Liver (tissue), 9 donors: Measurements from ENCODE around the gene NAPB. TPM values are rescaled to one million over a fixed set of nuclear protein-coding genes. Genes with fewer than 3 reads are reported as not detected.

Source experiments
- DNase-seq: peaks from one replicate; pipeline ENCODE4 v3.0.0-alpha.2; 2017; ENCODE audit warnings: low spot score
- H3K27ac ChIP-seq, 2 donors: one replicate each; pipeline ENCODE4 v1.7.0; 2013; ENCODE audit warnings: inconsistent platforms in 2 of 2, low read length in 2 of 2, control low read depth in 1 of 2, low read depth in 1 of 2, mild to moderate bottlenecking in 1 of 2
- H3K27me3 ChIP-seq, 4 donors: one replicate each; pipeline versions ENCODE4 v1.6.1 to v1.7.0; 2013; ENCODE audit warnings: low read length in 3 of 4, inconsistent platforms in 1 of 4, mild to moderate bottlenecking in 1 of 4, moderate library complexity in 1 of 4; ENCODE audit not compliant: control insufficient read depth in 4 of 4, insufficient read depth in 4 of 4
- H3K36me3 ChIP-seq, 4 donors: one replicate each; pipeline versions ENCODE4 v1.6.1 to v1.7.0; 2013; ENCODE audit warnings: low read length in 3 of 4, mild to moderate bottlenecking in 3 of 4, low read depth in 1 of 4, moderate library complexity in 1 of 4; ENCODE audit not compliant: control insufficient read depth in 4 of 4, insufficient read depth in 3 of 4
- H3K4me1 ChIP-seq, 4 donors: one replicate each; pipeline versions ENCODE4 v1.6.1 to v1.7.0; 2013; ENCODE audit warnings: low read length in 3 of 4, mild to moderate bottlenecking in 3 of 4, moderate library complexity in 1 of 4; ENCODE audit not compliant: control insufficient read depth in 4 of 4, insufficient read depth in 4 of 4
- H3K4me3 ChIP-seq, 3 donors: one replicate each; pipeline versions ENCODE4 v1.6.1 to v1.7.0; 2013; ENCODE audit warnings: low read length in 3 of 3, control low read depth in 1 of 3, low read depth in 1 of 3, mild to moderate bottlenecking in 1 of 3
- H3K9ac ChIP-seq, 2 donors: one replicate each; pipeline ENCODE4 v1.7.0; 2013; ENCODE audit warnings: low read length in 2 of 2, mild to moderate bottlenecking in 2 of 2, moderate library complexity in 2 of 2, control low read depth in 1 of 2, low read depth in 1 of 2
- H3K9me3 ChIP-seq, 4 donors: one replicate each; pipeline versions ENCODE4 v1.6.1 to v1.7.0; 2013; ENCODE audit warnings: low read length in 3 of 4; ENCODE audit not compliant: control insufficient read depth in 4 of 4
- EGR1 ChIP-seq, 2 donors: IDR thresholded peaks; 2 replicates each; pipeline ENCODE4 v1.6.1; 2016 to 2018; ENCODE audit warnings: antibody characterized with exemption in 2 of 2, low read depth in 2 of 2
- FOXA1 ChIP-seq: IDR thresholded peaks from 2 replicates; pipeline ENCODE4 v1.6.1; 2016; ENCODE audit warnings: antibody characterized with exemption
- FOXA2 ChIP-seq: IDR thresholded peaks from 2 replicates; pipeline ENCODE4 v1.6.1; 2016; ENCODE audit warnings: antibody characterized with exemption
- GABPA ChIP-seq, 2 donors: IDR thresholded peaks in 1 of 2; conservative IDR thresholded peaks in 1 of 2; 2 replicates each; pipeline ENCODE4 v1.6.1; 2016; ENCODE audit warnings: antibody characterized with exemption in 2 of 2, mild to moderate bottlenecking in 1 of 2, moderate library complexity in 1 of 2
- HNF4A ChIP-seq, 2 donors: conservative IDR thresholded peaks; 2 replicates each; pipeline ENCODE4 v1.6.1; 2016; ENCODE audit warnings: antibody characterized with exemption in 2 of 2, mild to moderate bottlenecking in 2 of 2
- HNF4G ChIP-seq: IDR thresholded peaks from 2 replicates; pipeline ENCODE4 v1.6.1; 2016; ENCODE audit warnings: antibody characterized with exemption
- JUND ChIP-seq, 2 donors: IDR thresholded peaks; 2 replicates each; pipeline ENCODE4 v1.6.1; 2016; ENCODE audit warnings: antibody characterized with exemption in 2 of 2
- NR2F2 ChIP-seq: IDR thresholded peaks from 2 replicates; pipeline ENCODE4 v1.6.1; 2016; ENCODE audit warnings: antibody characterized with exemption
- RAD21 ChIP-seq, 2 donors: IDR thresholded peaks; 2 replicates each; pipeline ENCODE4 v1.6.1; 2016; ENCODE audit warnings: antibody characterized with exemption in 2 of 2, mild to moderate bottlenecking in 2 of 2
- RXRA ChIP-seq, 2 donors: IDR thresholded peaks; 2 replicates each; pipeline ENCODE4 v1.6.1; 2017 to 2018; ENCODE audit warnings: antibody characterized with exemption in 2 of 2, mild to moderate bottlenecking in 1 of 2
- SP1 ChIP-seq: IDR thresholded peaks from 2 replicates; pipeline ENCODE4 v1.6.1; 2018; ENCODE audit warnings: antibody characterized with exemption, mild to moderate bottlenecking
- TAF1 ChIP-seq: conservative IDR thresholded peaks from 2 replicates; pipeline ENCODE4 v1.6.1; 2016; ENCODE audit warnings: antibody characterized with exemption, mild to moderate bottlenecking
- YY1 ChIP-seq: IDR thresholded peaks from 2 replicates; pipeline ENCODE4 v1.6.1; 2016; ENCODE audit warnings: antibody characterized with exemption, mild to moderate bottlenecking
- polyA plus RNA-seq, 2 donors: library from polyadenylated mRNA; stranded (reverse) in 1 of 2; unstranded in 1 of 2; fragments of 200-250 nt in 1 of 2; fragments of >200 nt in 1 of 2; fragmentation: Nextera tagmentation in 1 of 2; extraction: Ambion mirVana in 1 of 2; gene quantifications; one replicate each; pipeline versions ENCODE4 v1.2.1 to v1.2.3, GENCODE V29; 2013 to 2015
- total RNA-seq, 2 donors: library from RNA; depleted of rRNA; stranded (reverse); fragments of >200 nt; gene quantifications; one replicate each; pipeline ENCODE4 v1.2.3, GENCODE V29; 2014
- TF ChIP-seq, protein P1 (sequence below): fragments of 150-350 bp; IDR thresholded peaks from 2 replicates; pipeline ENCODE4 v1.5.1; 2017; ENCODE audit warnings: improper control_type of control experiment, low read depth, low read length; ENCODE audit not compliant: missing input control
- TF ChIP-seq, protein P2 (sequence below): IDR thresholded peaks from 2 replicates; pipeline ENCODE4 v1.6.1; 2016; ENCODE audit warnings: antibody characterized with exemption
- TF ChIP-seq, protein P3 (sequence below): IDR thresholded peaks from 2 replicates; pipeline ENCODE4 v1.6.1; 2016; ENCODE audit warnings: antibody characterized with exemption
- TF ChIP-seq, protein P4 (sequence below): IDR thresholded peaks from 2 replicates; pipeline ENCODE4 v1.6.1; 2016; ENCODE audit warnings: antibody characterized with exemption, mild to moderate bottlenecking
- TF ChIP-seq, protein P5 (sequence below): IDR thresholded peaks from 2 replicates; pipeline ENCODE4 v1.6.1; 2016; ENCODE audit warnings: antibody characterized with exemption
- donor health status: healthy.
- donor health status: healthy.
- donor health status: healthy.
- donor health status: healthy.
- donor health status: healthy.

The NAPB gene
- total and polyA plus RNA-seq, 4 donors, result 2.4 to 10.6 (median 4.5) TPM

DNA sequence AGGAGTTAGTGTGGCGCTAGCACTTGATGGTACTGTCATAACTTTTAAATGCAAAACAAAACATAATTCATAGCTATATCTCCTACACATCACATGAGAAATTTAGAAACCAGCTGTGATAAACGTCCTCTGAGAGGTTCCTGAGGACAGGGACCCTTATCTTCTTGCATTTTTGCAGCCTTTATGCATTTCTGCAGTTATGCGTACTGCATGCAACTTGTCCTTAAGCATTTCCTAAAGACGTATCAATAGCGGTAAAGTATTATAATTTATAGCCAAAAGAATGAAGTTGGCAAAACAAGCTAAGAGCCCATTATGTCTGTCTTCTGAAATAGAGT lies 1.7 kb downstream of the NAPB start (continued):
- TF ChIP-seq, protein P1, sequence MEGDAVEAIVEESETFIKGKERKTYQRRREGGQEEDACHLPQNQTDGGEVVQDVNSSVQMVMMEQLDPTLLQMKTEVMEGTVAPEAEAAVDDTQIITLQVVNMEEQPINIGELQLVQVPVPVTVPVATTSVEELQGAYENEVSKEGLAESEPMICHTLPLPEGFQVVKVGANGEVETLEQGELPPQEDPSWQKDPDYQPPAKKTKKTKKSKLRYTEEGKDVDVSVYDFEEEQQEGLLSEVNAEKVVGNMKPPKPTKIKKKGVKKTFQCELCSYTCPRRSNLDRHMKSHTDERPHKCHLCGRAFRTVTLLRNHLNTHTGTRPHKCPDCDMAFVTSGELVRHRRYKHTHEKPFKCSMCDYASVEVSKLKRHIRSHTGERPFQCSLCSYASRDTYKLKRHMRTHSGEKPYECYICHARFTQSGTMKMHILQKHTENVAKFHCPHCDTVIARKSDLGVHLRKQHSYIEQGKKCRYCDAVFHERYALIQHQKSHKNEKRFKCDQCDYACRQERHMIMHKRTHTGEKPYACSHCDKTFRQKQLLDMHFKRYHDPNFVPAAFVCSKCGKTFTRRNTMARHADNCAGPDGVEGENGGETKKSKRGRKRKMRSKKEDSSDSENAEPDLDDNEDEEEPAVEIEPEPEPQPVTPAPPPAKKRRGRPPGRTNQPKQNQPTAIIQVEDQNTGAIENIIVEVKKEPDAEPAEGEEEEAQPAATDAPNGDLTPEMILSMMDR, result no peak

DNA sequence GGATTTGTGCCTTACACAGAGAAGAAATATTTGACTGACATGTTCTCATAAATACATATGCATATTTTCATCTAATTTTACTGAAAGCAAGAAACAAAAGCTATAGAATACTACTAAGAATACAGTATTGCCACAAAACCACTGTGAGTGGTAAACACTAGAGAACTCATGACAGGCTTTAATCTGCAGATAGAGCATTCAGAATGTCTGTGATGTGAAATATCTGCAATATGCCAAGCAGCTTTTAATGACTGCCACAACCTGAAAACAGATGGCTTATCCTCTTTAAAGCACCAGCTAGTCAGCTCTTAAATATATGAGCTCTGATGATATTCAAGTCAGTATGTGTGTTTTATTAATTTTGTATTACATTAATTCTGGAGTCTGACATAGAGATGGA lies 3.4 kb downstream of the NAPB start:
- DNase-seq, result no peak
- Histone ChIP-seq H3K4me1 (peaks cover 4 to 24% (median 13%) of the 10 kb centered on the region in 4 donors), H3K27ac (no peak overlapping the region), H3K9me3 (no peaks in the 10 kb centered on the region), H3K9ac (no peak overlapping the region), H3K36me3 (no peaks in the 10 kb centered on the region), H3K4me3 (no peak overlapping the region), H3K27me3 (no peaks in the 10 kb centered on the region)
- TF ChIP-seq, protein P2, sequence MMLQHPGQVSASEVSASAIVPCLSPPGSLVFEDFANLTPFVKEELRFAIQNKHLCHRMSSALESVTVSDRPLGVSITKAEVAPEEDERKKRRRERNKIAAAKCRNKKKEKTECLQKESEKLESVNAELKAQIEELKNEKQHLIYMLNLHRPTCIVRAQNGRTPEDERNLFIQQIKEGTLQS, result no peak
- TF ChIP-seq, protein P3, sequence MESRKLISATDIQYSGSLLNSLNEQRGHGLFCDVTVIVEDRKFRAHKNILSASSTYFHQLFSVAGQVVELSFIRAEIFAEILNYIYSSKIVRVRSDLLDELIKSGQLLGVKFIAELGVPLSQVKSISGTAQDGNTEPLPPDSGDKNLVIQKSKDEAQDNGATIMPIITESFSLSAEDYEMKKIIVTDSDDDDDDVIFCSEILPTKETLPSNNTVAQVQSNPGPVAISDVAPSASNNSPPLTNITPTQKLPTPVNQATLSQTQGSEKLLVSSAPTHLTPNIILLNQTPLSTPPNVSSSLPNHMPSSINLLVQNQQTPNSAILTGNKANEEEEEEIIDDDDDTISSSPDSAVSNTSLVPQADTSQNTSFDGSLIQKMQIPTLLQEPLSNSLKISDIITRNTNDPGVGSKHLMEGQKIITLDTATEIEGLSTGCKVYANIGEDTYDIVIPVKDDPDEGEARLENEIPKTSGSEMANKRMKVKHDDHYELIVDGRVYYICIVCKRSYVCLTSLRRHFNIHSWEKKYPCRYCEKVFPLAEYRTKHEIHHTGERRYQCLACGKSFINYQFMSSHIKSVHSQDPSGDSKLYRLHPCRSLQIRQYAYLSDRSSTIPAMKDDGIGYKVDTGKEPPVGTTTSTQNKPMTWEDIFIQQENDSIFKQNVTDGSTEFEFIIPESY, result no peak
- TF ChIP-seq TAF1, result no peak
- TF ChIP-seq, protein P4, sequence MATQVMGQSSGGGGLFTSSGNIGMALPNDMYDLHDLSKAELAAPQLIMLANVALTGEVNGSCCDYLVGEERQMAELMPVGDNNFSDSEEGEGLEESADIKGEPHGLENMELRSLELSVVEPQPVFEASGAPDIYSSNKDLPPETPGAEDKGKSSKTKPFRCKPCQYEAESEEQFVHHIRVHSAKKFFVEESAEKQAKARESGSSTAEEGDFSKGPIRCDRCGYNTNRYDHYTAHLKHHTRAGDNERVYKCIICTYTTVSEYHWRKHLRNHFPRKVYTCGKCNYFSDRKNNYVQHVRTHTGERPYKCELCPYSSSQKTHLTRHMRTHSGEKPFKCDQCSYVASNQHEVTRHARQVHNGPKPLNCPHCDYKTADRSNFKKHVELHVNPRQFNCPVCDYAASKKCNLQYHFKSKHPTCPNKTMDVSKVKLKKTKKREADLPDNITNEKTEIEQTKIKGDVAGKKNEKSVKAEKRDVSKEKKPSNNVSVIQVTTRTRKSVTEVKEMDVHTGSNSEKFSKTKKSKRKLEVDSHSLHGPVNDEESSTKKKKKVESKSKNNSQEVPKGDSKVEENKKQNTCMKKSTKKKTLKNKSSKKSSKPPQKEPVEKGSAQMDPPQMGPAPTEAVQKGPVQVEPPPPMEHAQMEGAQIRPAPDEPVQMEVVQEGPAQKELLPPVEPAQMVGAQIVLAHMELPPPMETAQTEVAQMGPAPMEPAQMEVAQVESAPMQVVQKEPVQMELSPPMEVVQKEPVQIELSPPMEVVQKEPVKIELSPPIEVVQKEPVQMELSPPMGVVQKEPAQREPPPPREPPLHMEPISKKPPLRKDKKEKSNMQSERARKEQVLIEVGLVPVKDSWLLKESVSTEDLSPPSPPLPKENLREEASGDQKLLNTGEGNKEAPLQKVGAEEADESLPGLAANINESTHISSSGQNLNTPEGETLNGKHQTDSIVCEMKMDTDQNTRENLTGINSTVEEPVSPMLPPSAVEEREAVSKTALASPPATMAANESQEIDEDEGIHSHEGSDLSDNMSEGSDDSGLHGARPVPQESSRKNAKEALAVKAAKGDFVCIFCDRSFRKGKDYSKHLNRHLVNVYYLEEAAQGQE, result no peak
- TF ChIP-seq, protein P5, sequence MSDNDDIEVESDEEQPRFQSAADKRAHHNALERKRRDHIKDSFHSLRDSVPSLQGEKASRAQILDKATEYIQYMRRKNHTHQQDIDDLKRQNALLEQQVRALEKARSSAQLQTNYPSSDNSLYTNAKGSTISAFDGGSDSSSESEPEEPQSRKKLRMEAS, result no peak
- no peak for TF ChIP-seq HNF4A (conservative IDR thresholded peaks at IDR 0.05)
- no peak for TF ChIP-seq EGR1 (IDR thresholded peaks at IDR 0.05; ENCODE audit: low read depth in 2 of 2)
- no peak for TF ChIP-seq YY1
- no peak for TF ChIP-seq FOXA2
- TF ChIP-seq FOXA1, result no peak
- no peak for TF ChIP-seq GABPA (IDR thresholded peaks at IDR 0.05 in 1 of 2, conservative IDR thresholded peaks at IDR 0.05 in 1 of 2)
- TF ChIP-seq SP1, result no peak
- TF ChIP-seq JUND (IDR thresholded peaks at IDR 0.05), result no peak
- no peak for TF ChIP-seq RAD21 (IDR thresholded peaks at IDR 0.05)
- no peak for TF ChIP-seq HNF4G
- TF ChIP-seq NR2F2, result no peak
- TF ChIP-seq, protein P1, result no peak
- TF ChIP-seq RXRA (IDR thresholded peaks at IDR 0.05), result no peak
